GM23338 (cell line): Measurements from ENCODE around the gene CCDC91. TPM values are rescaled to one million over a fixed set of nuclear protein-coding genes. Genes with fewer than 3 reads are reported as not detected.

Experiments
- ATAC-seq: fragments of 200-7000 bp; cut with Tn5 transposase; 3 replicates; pipeline ENCODE4 v1.9.1; 2020
- DNase-seq: peaks from one replicate; pipeline ENCODE4 v3.0.0-alpha.2; 2015; ENCODE audit warnings: low spot score
- H2AFZ ChIP-seq: fragments of 200-600 bp; sonication (generic); 2 replicates; pipeline ENCODE4 v1.8.0; 2016; ENCODE audit warnings: antibody characterized with exemption, mild to moderate bottlenecking, moderate library complexity
- H3F3A ChIP-seq: fragments of 200-600 bp; sonication (generic); replicated peaks from 2 replicates; pipeline ENCODE4 v1.8.0; 2017; ENCODE audit warnings: antibody characterized with exemption, mixed run types, low read depth
- H3K27ac ChIP-seq: fragments of 200-600 bp; sonication (generic); 2 replicates; pipeline ENCODE4 v1.6.1; 2016; ENCODE audit warnings: low read depth
- H3K27me3 ChIP-seq: fragments of 200-600 bp; sonication (generic); 2 replicates; pipeline ENCODE4 v1.8.0; 2016; ENCODE audit warnings: mild to moderate bottlenecking, mixed run types, moderate library complexity; ENCODE audit not compliant: insufficient read depth
- H3K36me3 ChIP-seq: fragments of 200-600 bp; sonication (generic); 2 replicates; pipeline ENCODE4 v1.8.0; 2016; ENCODE audit warnings: mild to moderate bottlenecking; ENCODE audit not compliant: insufficient read depth
- H3K4me1 ChIP-seq: fragments of 200-600 bp; sonication (generic); 2 replicates; pipeline ENCODE4 v1.8.0; 2016; ENCODE audit warnings: mild to moderate bottlenecking, moderate library complexity; ENCODE audit not compliant: insufficient read depth
- H3K4me2 ChIP-seq: fragments of 200-600 bp; sonication (generic); 2 replicates; pipeline ENCODE4 v1.7.1; 2017; ENCODE audit warnings: mixed run types
- H3K4me3 ChIP-seq: fragments of 200-600 bp; sonication (generic); 2 replicates; pipeline ENCODE4 v1.6.1; 2016; ENCODE audit warnings: mixed run types
- H3K79me2 ChIP-seq: fragments of 200-600 bp; sonication (generic); replicated peaks from 2 replicates; pipeline ENCODE4 v1.8.0; 2017; ENCODE audit warnings: mild to moderate bottlenecking; ENCODE audit not compliant: insufficient read depth
- H3K9me2 ChIP-seq: fragments of 200-600 bp; sonication (generic); 2 replicates; pipeline ENCODE4 v1.8.0; 2017; ENCODE audit not compliant: insufficient read depth
- H4K20me1 ChIP-seq: fragments of 200-600 bp; sonication (generic); replicated peaks from 2 replicates; pipeline ENCODE4 v1.8.0; 2017; ENCODE audit warnings: mild to moderate bottlenecking; ENCODE audit not compliant: insufficient read depth
- H3K27ac Mint-ChIP-seq: 2 replicates; pipeline ENCODE4 v1.8.0; 2020; ENCODE audit warnings: inconsistent platforms, mild to moderate bottlenecking, moderate library complexity, mixed read lengths
- H3K27me3 Mint-ChIP-seq: 3 replicates; pipeline ENCODE4 v1.8.0; 2022; ENCODE audit warnings: low read depth, mild to moderate bottlenecking, moderate library complexity, mixed read lengths, inconsistent platforms; ENCODE audit not compliant: insufficient read depth, poor library complexity
- H3K36me3 Mint-ChIP-seq: 3 replicates; pipeline ENCODE4 v1.8.0; 2021; ENCODE audit warnings: low read depth, mild to moderate bottlenecking, inconsistent platforms, moderate library complexity, mixed read lengths
- H3K4me1 Mint-ChIP-seq: 3 replicates; pipeline ENCODE4 v1.8.0; 2020; ENCODE audit warnings: mild to moderate bottlenecking, inconsistent platforms, mixed read lengths
- H3K4me3 Mint-ChIP-seq: 3 replicates; pipeline ENCODE4 v1.8.0; 2021; ENCODE audit warnings: moderate library complexity, mild to moderate bottlenecking, inconsistent platforms, mixed read lengths
- H3K9me3 Mint-ChIP-seq: 3 replicates; pipeline ENCODE4 v1.8.0; 2020; ENCODE audit warnings: moderate library complexity, mild to moderate bottlenecking, inconsistent platforms, mixed read lengths
- CREB1 ChIP-seq: fragments of 250-450 bp; sonication (Bioruptor Pico); IDR thresholded peaks from 2 replicates; pipeline ENCODE4 v1.5.0; 2020; ENCODE audit warnings: low read depth, mild to moderate bottlenecking, moderate library complexity
- ETS1 ChIP-seq: IDR thresholded peaks from 2 replicates; pipeline ENCODE4 v1.6.1; 2016; ENCODE audit warnings: antibody characterized with exemption
- EZH2 ChIP-seq: fragments of 200-600 bp; sonication (generic); IDR thresholded peaks from one replicate; pipeline ENCODE4 v1.8.0; 2017; ENCODE audit warnings: antibody characterized with exemption, mild to moderate bottlenecking, low read depth; ENCODE audit not compliant: unreplicated experiment
- EZH2phosphoT487 ChIP-seq: fragments of 200-600 bp; sonication (generic); IDR thresholded peaks from one replicate; pipeline ENCODE4 v1.8.1; 2018; ENCODE audit warnings: antibody characterized with exemption; ENCODE audit not compliant: unreplicated experiment
- JUNB ChIP-seq: IDR thresholded peaks from one replicate; pipeline ENCODE4 v1.6.1; 2016; ENCODE audit warnings: antibody characterized with exemption; ENCODE audit not compliant: unreplicated experiment
- NANOG ChIP-seq: IDR thresholded peaks from 2 replicates; pipeline ENCODE4 v1.6.1; 2016; ENCODE audit warnings: antibody characterized with exemption, borderline replicate concordance
- POLR2AphosphoS5 ChIP-seq: IDR thresholded peaks from 2 replicates; pipeline ENCODE4 v1.6.1; 2016; ENCODE audit warnings: antibody characterized with exemption, low read depth
- STAT1 ChIP-seq: IDR thresholded peaks from one replicate; pipeline ENCODE4 v1.6.1; 2016; ENCODE audit warnings: antibody characterized with exemption; ENCODE audit not compliant: unreplicated experiment
- ZNF114 ChIP-seq: fragments of 250-450 bp; sonication (Bioruptor Pico); IDR thresholded peaks from 2 replicates; pipeline ENCODE4 v1.5.0; 2020; ENCODE audit warnings: mild to moderate bottlenecking, moderate library complexity
- ZNF331 ChIP-seq: fragments of 250-450 bp; sonication (Bioruptor Pico); IDR thresholded peaks from 2 replicates; pipeline ENCODE4 v1.5.0; 2020; ENCODE audit warnings: low read depth, mild to moderate bottlenecking, moderate library complexity
- polyA plus RNA-seq: library from polyadenylated mRNA; unstranded; fragments of >200 nt; fragmentation: Nextera tagmentation; extraction: Ambion mirVana; gene quantifications from 2 replicates; pipeline ENCODE4 v1.2.1, GENCODE V29; 2016
- total RNA-seq: library from RNA; depleted of rRNA; stranded (reverse); fragments of >200 nt; shearing (Covaris generic); gene quantifications from 2 replicates; pipeline ENCODE4 v1.2.3, GENCODE V29; 2014
- TF ChIP-seq, protein P1 (sequence below): fragments of 250-450 bp; sonication (Bioruptor Pico); IDR thresholded peaks from 2 replicates; pipeline ENCODE4 v1.5.0; 2020; ENCODE audit warnings: mild to moderate bottlenecking, moderate library complexity
- TF ChIP-seq, protein P2 (sequence below): IDR thresholded peaks from one replicate; pipeline ENCODE4 v1.6.1; 2018; ENCODE audit warnings: antibody characterized with exemption; ENCODE audit not compliant: unreplicated experiment

Gene CCDC91
- total and polyA plus RNA-seq, 2 experiments from 2014 or later = 24.7 to 48.7 TPM

GRCh38 chr12:28552251-28552970 lies 362.2 kb downstream of the CCDC91 start:
- no peak for DNase-seq
- TF ChIP-seq, protein P1, sequence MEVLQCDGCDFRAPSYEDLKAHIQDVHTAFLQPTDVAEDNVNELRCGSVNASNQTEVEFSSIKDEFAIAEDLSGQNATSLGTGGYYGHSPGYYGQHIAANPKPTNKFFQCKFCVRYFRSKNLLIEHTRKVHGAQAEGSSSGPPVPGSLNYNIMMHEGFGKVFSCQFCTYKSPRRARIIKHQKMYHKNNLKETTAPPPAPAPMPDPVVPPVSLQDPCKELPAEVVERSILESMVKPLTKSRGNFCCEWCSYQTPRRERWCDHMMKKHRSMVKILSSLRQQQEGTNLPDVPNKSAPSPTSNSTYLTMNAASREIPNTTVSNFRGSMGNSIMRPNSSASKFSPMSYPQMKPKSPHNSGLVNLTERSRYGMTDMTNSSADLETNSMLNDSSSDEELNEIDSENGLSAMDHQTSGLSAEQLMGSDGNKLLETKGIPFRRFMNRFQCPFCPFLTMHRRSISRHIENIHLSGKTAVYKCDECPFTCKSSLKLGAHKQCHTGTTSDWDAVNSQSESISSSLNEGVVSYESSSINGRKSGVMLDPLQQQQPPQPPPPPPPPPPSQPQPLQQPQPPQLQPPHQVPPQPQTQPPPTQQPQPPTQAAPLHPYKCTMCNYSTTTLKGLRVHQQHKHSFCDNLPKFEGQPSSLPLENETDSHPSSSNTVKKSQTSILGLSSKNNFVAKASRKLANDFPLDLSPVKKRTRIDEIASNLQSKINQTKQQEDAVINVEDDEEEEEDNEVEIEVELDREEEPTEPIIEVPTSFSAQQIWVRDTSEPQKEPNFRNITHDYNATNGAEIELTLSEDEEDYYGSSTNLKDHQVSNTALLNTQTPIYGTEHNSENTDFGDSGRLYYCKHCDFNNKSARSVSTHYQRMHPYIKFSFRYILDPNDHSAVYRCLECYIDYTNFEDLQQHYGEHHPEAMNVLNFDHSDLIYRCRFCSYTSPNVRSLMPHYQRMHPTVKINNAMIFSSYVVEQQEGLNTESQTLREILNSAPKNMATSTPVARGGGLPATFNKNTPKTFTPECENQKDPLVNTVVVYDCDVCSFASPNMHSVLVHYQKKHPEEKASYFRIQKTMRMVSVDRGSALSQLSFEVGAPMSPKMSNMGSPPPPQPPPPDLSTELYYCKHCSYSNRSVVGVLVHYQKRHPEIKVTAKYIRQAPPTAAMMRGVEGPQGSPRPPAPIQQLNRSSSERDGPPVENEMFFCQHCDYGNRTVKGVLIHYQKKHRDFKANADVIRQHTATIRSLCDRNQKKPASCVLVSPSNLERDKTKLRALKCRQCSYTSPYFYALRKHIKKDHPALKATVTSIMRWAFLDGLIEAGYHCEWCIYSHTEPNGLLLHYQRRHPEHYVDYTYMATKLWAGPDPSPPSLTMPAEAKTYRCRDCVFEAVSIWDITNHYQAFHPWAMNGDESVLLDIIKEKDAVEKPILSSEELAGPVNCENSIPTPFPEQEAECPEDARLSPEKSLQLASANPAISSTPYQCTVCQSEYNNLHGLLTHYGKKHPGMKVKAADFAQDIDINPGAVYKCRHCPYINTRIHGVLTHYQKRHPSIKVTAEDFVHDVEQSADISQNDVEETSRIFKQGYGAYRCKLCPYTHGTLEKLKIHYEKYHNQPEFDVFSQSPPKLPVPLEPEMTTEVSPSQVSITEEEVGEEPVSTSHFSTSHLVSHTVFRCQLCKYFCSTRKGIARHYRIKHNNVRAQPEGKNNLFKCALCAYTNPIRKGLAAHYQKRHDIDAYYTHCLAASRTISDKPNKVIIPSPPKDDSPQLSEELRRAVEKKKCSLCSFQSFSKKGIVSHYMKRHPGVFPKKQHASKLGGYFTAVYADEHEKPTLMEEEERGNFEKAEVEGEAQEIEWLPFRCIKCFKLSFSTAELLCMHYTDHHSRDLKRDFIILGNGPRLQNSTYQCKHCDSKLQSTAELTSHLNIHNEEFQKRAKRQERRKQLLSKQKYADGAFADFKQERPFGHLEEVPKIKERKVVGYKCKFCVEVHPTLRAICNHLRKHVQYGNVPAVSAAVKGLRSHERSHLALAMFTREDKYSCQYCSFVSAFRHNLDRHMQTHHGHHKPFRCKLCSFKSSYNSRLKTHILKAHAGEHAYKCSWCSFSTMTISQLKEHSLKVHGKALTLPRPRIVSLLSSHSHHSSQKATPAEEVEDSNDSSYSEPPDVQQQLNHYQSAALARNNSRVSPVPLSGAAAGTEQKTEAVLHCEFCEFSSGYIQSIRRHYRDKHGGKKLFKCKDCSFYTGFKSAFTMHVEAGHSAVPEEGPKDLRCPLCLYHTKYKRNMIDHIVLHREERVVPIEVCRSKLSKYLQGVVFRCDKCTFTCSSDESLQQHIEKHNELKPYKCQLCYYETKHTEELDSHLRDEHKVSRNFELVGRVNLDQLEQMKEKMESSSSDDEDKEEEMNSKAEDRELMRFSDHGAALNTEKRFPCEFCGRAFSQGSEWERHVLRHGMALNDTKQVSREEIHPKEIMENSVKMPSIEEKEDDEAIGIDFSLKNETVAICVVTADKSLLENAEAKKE = no peak
- TF ChIP-seq POLR2AphosphoS5 (no peak), ZNF331 (CRISPR knock-in tag) (no peak), ETS1 (no peak), NANOG (no peak), CREB1 (CRISPR knock-in tag) (no peak), EZH2phosphoT487 (no peak), JUNB (no peak), ZNF114 (CRISPR knock-in tag) (no peak), STAT1 (no peak), EZH2 (no peak)
- TF ChIP-seq, protein P2, sequence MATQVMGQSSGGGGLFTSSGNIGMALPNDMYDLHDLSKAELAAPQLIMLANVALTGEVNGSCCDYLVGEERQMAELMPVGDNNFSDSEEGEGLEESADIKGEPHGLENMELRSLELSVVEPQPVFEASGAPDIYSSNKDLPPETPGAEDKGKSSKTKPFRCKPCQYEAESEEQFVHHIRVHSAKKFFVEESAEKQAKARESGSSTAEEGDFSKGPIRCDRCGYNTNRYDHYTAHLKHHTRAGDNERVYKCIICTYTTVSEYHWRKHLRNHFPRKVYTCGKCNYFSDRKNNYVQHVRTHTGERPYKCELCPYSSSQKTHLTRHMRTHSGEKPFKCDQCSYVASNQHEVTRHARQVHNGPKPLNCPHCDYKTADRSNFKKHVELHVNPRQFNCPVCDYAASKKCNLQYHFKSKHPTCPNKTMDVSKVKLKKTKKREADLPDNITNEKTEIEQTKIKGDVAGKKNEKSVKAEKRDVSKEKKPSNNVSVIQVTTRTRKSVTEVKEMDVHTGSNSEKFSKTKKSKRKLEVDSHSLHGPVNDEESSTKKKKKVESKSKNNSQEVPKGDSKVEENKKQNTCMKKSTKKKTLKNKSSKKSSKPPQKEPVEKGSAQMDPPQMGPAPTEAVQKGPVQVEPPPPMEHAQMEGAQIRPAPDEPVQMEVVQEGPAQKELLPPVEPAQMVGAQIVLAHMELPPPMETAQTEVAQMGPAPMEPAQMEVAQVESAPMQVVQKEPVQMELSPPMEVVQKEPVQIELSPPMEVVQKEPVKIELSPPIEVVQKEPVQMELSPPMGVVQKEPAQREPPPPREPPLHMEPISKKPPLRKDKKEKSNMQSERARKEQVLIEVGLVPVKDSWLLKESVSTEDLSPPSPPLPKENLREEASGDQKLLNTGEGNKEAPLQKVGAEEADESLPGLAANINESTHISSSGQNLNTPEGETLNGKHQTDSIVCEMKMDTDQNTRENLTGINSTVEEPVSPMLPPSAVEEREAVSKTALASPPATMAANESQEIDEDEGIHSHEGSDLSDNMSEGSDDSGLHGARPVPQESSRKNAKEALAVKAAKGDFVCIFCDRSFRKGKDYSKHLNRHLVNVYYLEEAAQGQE = no peak
- Mint-ChIP-seq H3K4me1 (peaks cover 26% of the 10 kb centered on the region), H3K4me3 (no peak overlapping the region), H3K36me3 (no peaks in the 10 kb centered on the region), H3K27me3 (no peaks in the 10 kb centered on the region), H3K27ac (no peak overlapping the region), H3K9me3 (no peaks in the 10 kb centered on the region)
- H3K4me2 ChIP-seq = no peak overlapping the region
- H2AFZ ChIP-seq = no peak overlapping the region
- H3K36me3 ChIP-seq = no peaks in the 10 kb centered on the region
- H3K4me3 ChIP-seq = no peak overlapping the region
- no peaks in the 10 kb centered on the region for H3F3A ChIP-seq
- no peak for ATAC-seq
- no peaks in the 10 kb centered on the region for H3K79me2 ChIP-seq
- H3K4me1 ChIP-seq = peaks cover 15% of the 10 kb centered on the region
- no peaks in the 10 kb centered on the region for H4K20me1 ChIP-seq
- no peaks in the 10 kb centered on the region for H3K9me2 ChIP-seq
- H3K27me3 ChIP-seq = no peaks in the 10 kb centered on the region
- no peak overlapping the region for H3K27ac ChIP-seq
